NCI-H82 treated with DMSO at 0.1 percent for 48 hours (cell line): ENCODE measurements around the gene ARMC6.

Experiments used
- DNase-seq: peaks from one replicate; lab custom pipeline; 2025; ENCODE audit not compliant: unreplicated experiment; lab: John Stamatoyannopoulos, UW

The ARMC6 gene

DNA sequence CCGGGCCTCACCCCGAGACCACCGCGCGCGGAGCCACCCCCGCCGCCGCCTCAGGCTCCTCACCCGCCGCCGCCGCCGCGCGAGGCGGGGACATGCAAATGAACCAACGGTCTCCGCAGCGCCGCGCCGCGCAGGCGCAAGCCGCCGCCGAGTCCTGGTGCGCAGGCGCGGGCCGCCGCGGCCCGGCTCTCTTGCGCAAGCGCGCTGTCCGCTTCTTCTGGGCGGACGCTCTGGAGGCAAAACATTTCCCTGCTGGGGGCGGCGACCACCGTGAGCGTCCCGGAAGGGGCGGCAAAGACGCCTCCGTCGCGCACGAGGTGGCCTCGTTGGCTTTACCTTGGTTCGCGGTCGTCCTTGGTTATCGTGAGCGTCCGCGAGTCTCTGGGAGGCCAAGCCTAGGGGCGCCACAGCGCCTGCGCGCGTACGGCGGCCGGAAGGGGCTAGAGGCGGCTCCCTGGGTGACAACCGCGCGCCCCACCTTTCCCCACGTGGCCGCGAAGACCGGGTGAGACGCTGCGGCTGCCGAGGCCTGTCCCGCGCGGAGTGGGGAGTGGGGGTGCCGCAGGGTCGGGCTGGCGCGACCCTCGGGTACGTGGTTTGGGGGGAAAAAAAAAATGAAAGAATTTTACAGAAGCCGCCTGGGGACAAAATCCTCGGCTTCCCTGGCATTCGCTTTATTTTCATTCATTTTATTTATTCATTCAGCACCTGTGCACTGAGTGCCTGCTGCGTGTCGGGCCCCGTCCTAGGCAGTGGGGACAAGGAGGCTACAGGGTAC lies at the start of gene ARMC6, which contains the start of gene SUGP2:
ARMC6 (plus strand) TSS at position 178 of the 778 bp plus-strand sequence. CDS start 607 bp downstream, outside the sequence.
SUGP2 (minus strand) TSS at position 92 of the 778 bp plus-strand sequence. CDS start 2,446 bp downstream, outside the sequence.
- peak; percentile 92 for DNase-seq

GRCh38 chr19:18984251-18984650 lies 49.2 kb upstream of the ARMC6 start:
- no peak for DNase-seq

- no peak for DNase-seq
Measured at GRCh38 chr19:18985257-18985656, 48.1 kb upstream of the ARMC6 start.

- peak; percentile 84 for DNase-seq
Measured at GRCh38 chr19:18987456-18987855, 45.9 kb upstream of the ARMC6 start.

DNA sequence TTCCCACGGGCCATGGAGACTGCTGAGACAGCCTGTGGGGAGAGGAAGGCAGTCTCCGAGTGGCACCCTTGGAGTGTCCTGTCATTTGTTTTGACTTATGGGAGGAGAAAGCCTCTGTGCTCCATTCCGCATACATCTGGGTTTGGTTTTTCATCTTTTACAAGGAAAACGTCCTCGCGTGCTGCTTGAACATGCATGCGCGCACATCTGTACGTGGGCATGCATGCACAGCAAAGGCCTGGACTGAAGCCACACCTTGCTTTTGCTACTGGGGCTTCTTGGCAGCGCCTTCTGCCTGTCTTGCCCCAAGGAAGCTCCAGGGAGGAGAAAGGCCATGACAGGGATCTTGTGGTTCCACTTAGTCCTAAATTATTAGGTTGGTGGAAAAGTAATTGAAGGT lies 44.1 kb upstream of the ARMC6 start:
- DNase-seq, result no peak

- DNase-seq, result no peak
Measured at GRCh38 chr19:18990128-18990708, 43.2 kb upstream of the ARMC6 start.

DNA sequence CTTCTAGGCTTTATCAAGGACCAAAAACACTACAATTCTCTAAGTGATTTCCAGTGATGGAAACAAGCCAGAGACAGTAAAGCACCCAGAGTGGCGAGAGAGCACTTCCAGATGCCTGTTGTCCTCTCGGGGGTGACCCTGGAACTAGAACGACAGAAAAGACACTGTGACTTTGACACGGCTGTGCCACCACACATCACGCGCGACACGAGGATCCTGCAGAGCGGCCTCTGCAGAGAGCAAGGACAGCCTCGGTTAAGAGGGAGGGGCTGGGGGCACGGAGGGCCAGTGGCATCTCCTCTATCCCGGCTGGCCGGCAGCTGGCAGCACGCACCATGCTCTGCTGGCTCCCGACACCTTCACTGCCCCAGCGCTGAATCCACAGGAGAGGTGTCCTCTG lies 42.4 kb upstream of the ARMC6 start:
- no peak for DNase-seq

DNA sequence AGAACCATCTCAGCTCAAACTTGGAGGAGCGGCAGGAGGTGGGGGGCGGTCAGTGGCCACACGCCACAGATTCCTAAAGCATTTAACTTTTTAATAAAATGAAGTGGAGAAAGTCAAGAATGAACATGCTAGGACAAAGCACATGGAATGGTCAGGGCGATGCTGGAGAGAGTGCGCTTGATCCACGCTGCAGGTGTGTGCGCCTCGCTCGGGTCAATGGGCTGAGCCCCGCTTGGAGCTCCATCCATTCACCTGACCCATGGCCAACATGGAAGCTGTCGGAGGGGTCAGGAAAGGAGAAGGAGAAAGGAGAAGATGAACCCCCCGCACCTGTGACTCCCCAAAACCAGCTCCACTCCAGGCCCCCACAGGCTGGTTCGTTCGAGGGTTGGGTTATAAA lies 41.9 kb upstream of the ARMC6 start:
- no peak for DNase-seq

DNA sequence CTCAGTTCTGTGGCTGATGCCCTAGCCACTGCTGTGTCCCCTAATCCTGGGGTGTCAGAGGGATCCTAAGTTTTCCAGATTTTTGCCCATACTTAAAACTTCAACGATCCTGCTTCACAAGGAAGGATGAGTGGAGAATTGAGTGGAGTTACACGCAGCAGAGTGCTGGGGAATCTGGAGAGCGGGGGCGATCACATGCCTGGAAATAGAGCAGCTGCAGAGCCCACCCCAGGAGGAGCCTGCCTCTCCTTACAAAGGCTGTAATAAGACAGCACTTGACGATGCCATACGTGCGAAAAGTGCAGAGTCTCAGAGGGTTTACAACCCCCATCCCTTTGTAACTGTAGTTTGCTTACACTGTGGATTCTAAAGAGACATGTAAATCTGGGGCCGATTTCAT lies 40.7 kb upstream of the ARMC6 start:
- DNase-seq, result peak; percentile 44

GRCh38 chr19:18993115-18993514 lies 40.3 kb upstream of the ARMC6 start:
- no peak for DNase-seq

GRCh38 chr19:18995804-18996241 lies 37.6 kb upstream of the ARMC6 start:
- DNase-seq, result peak; percentile 59

DNA sequence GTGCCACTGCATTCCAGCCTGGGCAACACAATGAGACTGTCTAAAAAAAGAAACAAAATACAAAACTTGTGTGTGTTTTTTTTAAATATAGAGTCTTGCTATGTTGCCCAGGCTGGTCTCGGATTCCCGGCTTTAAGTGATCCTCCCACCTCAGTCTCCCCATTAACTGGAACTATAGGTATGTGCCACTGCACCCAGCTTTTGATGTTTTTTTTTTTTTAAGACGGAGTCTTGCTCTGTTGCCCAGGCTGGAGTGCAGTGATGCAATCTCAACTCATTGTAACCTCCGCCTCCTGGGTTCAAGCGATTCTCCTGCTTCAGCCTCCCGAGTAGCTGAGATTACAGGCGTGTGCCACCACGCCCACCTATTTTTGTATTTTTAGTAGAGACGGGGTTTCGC lies 37.1 kb upstream of the ARMC6 start:
- DNase-seq, result no peak

DNA sequence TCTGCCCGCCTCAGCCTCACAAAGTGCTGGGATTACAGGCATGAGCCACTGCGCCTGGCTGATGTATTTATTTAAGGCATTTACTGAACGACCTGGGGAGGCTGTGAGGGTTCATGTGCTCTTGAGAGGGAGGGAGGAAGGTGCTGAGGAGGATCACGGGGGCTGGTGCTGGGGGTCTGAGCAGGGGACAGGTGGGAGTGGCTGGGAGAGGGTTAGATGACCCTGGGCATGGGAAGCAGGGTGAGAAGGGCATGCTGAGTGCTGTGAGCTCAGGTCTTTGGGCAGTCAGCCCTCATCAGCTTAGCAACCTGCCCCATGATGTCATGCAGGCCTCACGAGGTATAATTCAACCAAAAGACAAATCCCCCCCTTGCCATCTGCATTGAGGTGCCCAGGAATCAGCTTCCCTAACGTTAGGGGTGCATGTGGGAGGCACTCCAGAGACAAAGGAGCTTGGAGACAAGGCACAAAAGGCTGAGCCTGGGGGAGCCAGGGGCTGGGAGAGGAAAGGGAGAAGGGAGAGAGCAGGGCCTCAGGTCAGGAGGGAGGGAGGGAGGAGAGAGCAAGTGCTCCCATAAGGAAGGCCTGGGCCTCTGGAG lies 36.5 kb upstream of the ARMC6 start:
- DNase-seq, result no peak

- peak; percentile 34 for DNase-seq
Measured at GRCh38 chr19:18998276-18998675, 35.1 kb upstream of the ARMC6 start.

DNA sequence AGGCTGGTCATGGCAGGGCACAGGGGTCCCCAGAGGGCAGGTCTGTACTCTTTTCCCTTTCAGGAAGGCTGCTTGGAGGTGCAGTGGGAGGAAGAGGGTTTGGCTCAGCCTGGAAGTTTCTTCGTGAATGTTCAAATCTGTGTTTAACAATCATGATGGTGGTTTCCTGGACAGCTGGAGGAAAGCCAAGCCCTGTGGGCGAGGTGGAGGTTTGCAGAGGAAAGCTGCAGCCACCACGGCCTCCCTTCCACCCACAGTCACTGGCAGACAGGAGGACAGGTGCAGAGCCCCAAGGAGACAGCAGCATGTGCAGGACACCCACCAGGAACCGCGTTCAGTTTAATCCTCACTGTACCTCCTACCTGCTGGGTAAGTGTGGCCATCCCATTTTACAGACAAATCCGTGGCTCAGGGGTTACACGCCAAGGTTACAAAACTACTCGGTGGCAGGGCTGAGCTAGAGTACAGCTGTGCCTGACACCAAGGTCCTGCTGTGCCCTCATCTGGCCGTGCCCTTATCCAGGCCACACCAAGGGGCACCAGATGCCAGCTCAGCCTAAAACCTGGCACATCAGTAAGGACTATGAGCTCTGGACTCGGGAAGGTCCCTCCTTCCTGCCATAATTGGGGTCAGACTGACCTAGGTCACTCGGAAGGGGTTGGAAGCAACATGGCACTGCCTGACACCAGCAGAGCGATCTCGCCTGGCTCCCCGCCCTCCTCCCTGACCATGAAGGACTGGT lies 34.2 kb upstream of the ARMC6 start:
- DNase-seq, result no peak

DNA sequence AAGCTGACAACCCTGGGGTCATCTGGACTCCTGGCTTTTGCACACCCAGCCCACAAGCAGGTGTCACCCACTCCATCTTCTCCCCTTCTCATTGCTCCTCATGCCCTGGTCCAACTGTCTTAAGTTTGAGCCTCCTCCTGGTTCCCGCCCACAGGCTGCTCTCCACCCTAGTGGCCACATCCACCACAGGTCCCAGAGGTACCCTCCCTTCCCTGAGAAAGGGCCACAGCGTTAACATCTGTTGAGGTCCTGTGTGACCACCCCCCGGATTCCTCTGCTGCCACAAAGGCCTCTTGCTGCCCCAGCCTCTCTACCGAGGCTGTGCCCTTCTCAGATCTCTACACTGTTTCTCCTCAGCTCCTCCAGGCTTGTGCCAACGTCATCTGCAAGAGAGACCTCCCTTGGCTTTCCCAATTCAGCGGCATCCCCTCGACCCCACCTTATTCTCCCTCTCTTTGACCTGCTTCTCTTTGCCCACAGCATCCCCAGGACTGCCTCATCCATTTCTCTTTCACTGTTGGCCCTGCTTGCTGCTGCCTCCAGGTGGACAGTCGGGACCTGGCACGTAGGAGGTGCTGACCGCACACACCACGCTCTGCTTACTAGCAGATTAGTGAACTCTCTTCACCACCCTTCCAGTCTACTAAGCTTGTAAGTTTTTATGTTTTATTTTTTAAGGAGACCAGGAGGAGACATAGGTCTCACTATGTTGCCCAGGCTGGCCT lies 33.3 kb upstream of the ARMC6 start:
- DNase-seq, result no peak

GRCh38 chr19:19004144-19004543 lies 29.3 kb upstream of the ARMC6 start:
- DNase-seq, result no peak

DNA sequence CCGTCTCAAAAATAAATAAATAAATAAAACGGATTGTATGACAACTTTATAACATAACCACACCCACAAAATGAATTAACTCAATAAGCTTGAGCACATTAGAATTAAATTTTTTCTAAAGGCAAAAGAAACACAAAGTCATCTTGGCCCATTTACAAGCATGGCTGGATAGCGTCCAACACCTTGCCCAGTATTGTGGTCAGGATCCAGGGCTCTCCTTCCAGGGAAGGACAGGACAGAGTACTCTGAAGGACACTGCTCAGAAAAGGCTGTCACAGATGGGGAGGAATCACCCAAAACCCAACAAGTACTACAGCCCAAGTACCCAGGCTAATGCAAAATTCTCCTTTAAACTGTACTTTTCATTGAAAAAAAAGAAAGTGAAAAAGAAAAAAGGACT lies 27.2 kb upstream of the ARMC6 start:
- DNase-seq, result no peak

GRCh38 chr19:19009951-19010350 lies 23.5 kb upstream of the ARMC6 start:
- no peak for DNase-seq

DNA sequence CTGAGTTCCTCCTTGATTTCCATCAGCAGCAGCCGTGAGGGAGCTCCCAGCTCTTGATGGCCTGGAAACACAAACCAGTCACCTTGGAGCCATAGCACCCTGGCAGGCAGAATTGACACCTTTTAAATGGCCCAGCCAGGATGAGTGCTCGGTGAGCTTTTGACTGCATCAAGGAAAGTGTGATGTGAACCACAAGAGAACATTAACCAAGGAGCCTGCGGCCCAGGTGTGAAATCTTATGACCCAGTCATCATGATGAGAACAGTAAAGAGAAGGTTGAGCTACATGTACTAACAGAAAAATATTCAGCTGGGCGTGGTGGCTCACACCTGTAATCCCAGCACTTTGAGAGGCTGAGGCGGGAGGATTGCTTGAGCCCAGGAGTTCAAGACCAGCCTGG lies 22.9 kb upstream of the ARMC6 start:
- no peak for DNase-seq

GRCh38 chr19:19021115-19021514 lies 12.3 kb upstream of the ARMC6 start:
- DNase-seq, result no peak
